ENCODE measurements around the gene RUNX3.

Gene RUNX3

GRCh38 chr1:24912376-24913273, 17.5 kb downstream of the RUNX3 start:
- Histone ChIP-seq H4K91ac (ENCODE audit: low read depth, low read length, poor library complexity) (no peak overlapping the region), H3K4ac (ENCODE audit: low read length) (no peak overlapping the region), H3K9me3 (replicated peaks in 1 of 2; ENCODE audit: control insufficient read depth in 2 of 2, insufficient read depth in 1 of 2, low read depth in 1 of 2, low read length in 2 of 2) (no peaks in the 10 kb centered on the region), H3K36me3 (replicated peaks in 1 of 2; ENCODE audit: control insufficient read depth in 2 of 2, insufficient read depth in 2 of 2, low read length in 2 of 2) (no peaks in the 10 kb centered on the region), H2BK12ac (ENCODE audit: low read length) (no peak overlapping the region), H2AFZ (ENCODE audit: low read length) (no peak overlapping the region), H3K4me2 (ENCODE audit: insufficient read depth, low read length, poor library complexity, severe bottlenecking) (no peak overlapping the region), H2BK5ac (ENCODE audit: low read length) (no peak overlapping the region), H3K4me1 (ENCODE audit: control insufficient read depth in 2 of 2, insufficient read depth in 1 of 2, low read depth in 1 of 2, low read length in 2 of 2) (peaks cover 0 to 6% of the 10 kb centered on the region in 2 donors), H2AK5ac (ENCODE audit: low read depth, low read length) (peak overlapping the region; percentile 16), H2BK120ac (ENCODE audit: low read depth, low read length) (no peak overlapping the region), H3K4me3 (ENCODE audit: low read length in 2 of 2) (no peak overlapping the region), H3K14ac (ENCODE audit: low read length) (no peak overlapping the region), H3K79me1 (ENCODE audit: low read depth, low read length) (no peaks in the 10 kb centered on the region), H3K27me3 (ENCODE audit: control insufficient read depth in 3 of 3, insufficient read depth in 3 of 3, low read depth in 1 of 3, low read length in 3 of 3) (peaks cover 0 to 68% (median 0%) of the 10 kb centered on the region in 3 experiments), H2BK15ac (ENCODE audit: low read length) (peak overlapping the region; percentile 35), H4K8ac (ENCODE audit: low read depth, low read length) (no peak overlapping the region), H3K9ac (ENCODE audit: low read depth, low read length, poor library complexity) (no peak overlapping the region), H3K18ac (ENCODE audit: low read length) (no peak overlapping the region), H3K23ac (ENCODE audit: low read depth, low read length, poor library complexity) (no peak overlapping the region), H3K27ac (replicated peaks; ENCODE audit: low read length) (no peak overlapping the region)
- WGBS, 2 donors (ENCODE audit: extremely low coverage in 2 of 2, insufficient read length in 2 of 2, insufficient replicate concordance in 1 of 2), result no CpG with 5 or more reads among the region's 13 CpGs
- no peak for DNase-seq (ENCODE audit: low spot score)

- Histone ChIP-seq H3K4me1 (ENCODE audit: control insufficient read depth in 2 of 2, insufficient read depth in 1 of 2, low read depth in 1 of 2, low read length in 2 of 2) (peaks cover 0 to 6% of the 10 kb centered on the region in 2 donors), H3K9ac (ENCODE audit: low read depth, low read length, poor library complexity) (no peak overlapping the region), H2BK5ac (ENCODE audit: low read length) (no peak overlapping the region), H2BK120ac (ENCODE audit: low read depth, low read length) (no peak overlapping the region), H3K9me3 (replicated peaks in 1 of 2; ENCODE audit: control insufficient read depth in 2 of 2, insufficient read depth in 1 of 2, low read depth in 1 of 2, low read length in 2 of 2) (no peaks in the 10 kb centered on the region), H2BK15ac (ENCODE audit: low read length) (no peak overlapping the region), H3K27me3 (ENCODE audit: control insufficient read depth in 3 of 3, insufficient read depth in 3 of 3, low read depth in 1 of 3, low read length in 3 of 3) (peaks cover 0 to 59% (median 0%) of the 10 kb centered on the region in 3 experiments), H4K91ac (ENCODE audit: low read depth, low read length, poor library complexity) (no peak overlapping the region), H3K23ac (ENCODE audit: low read depth, low read length, poor library complexity) (no peak overlapping the region), H3K4me2 (ENCODE audit: insufficient read depth, low read length, poor library complexity, severe bottlenecking) (no peak overlapping the region), H4K8ac (ENCODE audit: low read depth, low read length) (no peak overlapping the region), H3K4ac (ENCODE audit: low read length) (no peak overlapping the region), H2AFZ (ENCODE audit: low read length) (no peak overlapping the region), H3K14ac (ENCODE audit: low read length) (no peak overlapping the region), H2BK12ac (ENCODE audit: low read length) (no peak overlapping the region), H2AK5ac (ENCODE audit: low read depth, low read length) (no peak overlapping the region), H3K18ac (ENCODE audit: low read length) (peak overlapping the region; percentile 2), H3K27ac (replicated peaks; ENCODE audit: low read length) (no peak overlapping the region), H3K36me3 (replicated peaks in 1 of 2; ENCODE audit: control insufficient read depth in 2 of 2, insufficient read depth in 2 of 2, low read length in 2 of 2) (no peaks in the 10 kb centered on the region), H3K4me3 (ENCODE audit: low read length in 2 of 2) (no peak overlapping the region), H3K79me1 (ENCODE audit: low read depth, low read length) (no peaks in the 10 kb centered on the region)
- WGBS, 2 donors (ENCODE audit: extremely low coverage in 2 of 2, insufficient read length in 2 of 2, insufficient replicate concordance in 1 of 2), result no CpG with 5 or more reads among the region's 20 CpGs
- no peak for DNase-seq (ENCODE audit: low spot score)
Measured at GRCh38 chr1:24911651-24912155, 18.4 kb downstream of the RUNX3 start.

- H2AFZ ChIP-seq (ENCODE audit: low read length), result no peak overlapping the region
- no peak overlapping the region for H2AK5ac ChIP-seq (ENCODE audit: low read depth, low read length)
- H3K79me1 ChIP-seq (ENCODE audit: low read depth, low read length), result no peaks in the 10 kb centered on the region
- H2BK120ac ChIP-seq (ENCODE audit: low read depth, low read length), result no peak overlapping the region
- H4K91ac ChIP-seq (ENCODE audit: low read depth, low read length, poor library complexity), result no peak overlapping the region
- H2BK15ac ChIP-seq (ENCODE audit: low read length), result no peak overlapping the region
- no peak overlapping the region for H3K14ac ChIP-seq (ENCODE audit: low read length)
- peaks cover 0 to 52% (median 0%) of the 10 kb centered on the region in 3 experiments for H3K27me3 ChIP-seq (ENCODE audit: control insufficient read depth in 3 of 3, insufficient read depth in 3 of 3, low read depth in 1 of 3, low read length in 3 of 3)
- H3K4me1 ChIP-seq (ENCODE audit: control insufficient read depth in 2 of 2, insufficient read depth in 1 of 2, low read depth in 1 of 2, low read length in 2 of 2), result peaks cover 0 to 5% of the 10 kb centered on the region in 2 donors
- no peak overlapping the region for H3K23ac ChIP-seq (ENCODE audit: low read depth, low read length, poor library complexity)
- DNase-seq (ENCODE audit: low spot score), result no peak
- H3K9ac ChIP-seq (ENCODE audit: low read depth, low read length, poor library complexity), result no peak overlapping the region
- H4K8ac ChIP-seq (ENCODE audit: low read depth, low read length), result no peak overlapping the region
- H3K4ac ChIP-seq (ENCODE audit: low read length), result no peak overlapping the region
- peak overlapping the region; percentile 2 for H3K18ac ChIP-seq (ENCODE audit: low read length)
- H3K36me3 ChIP-seq (replicated peaks in 1 of 2; ENCODE audit: control insufficient read depth in 2 of 2, insufficient read depth in 2 of 2, low read length in 2 of 2), result no peaks in the 10 kb centered on the region
- no CpG with 5 or more reads among the region's 20 CpGs for WGBS, 2 donors (ENCODE audit: extremely low coverage in 2 of 2, insufficient read length in 2 of 2, insufficient replicate concordance in 1 of 2)
- H2BK12ac ChIP-seq (ENCODE audit: low read length), result no peak overlapping the region
- no peaks in the 10 kb centered on the region for H3K9me3 ChIP-seq (replicated peaks in 1 of 2; ENCODE audit: control insufficient read depth in 2 of 2, insufficient read depth in 1 of 2, low read depth in 1 of 2, low read length in 2 of 2)
- no peak overlapping the region for H3K4me2 ChIP-seq (ENCODE audit: insufficient read depth, low read length, poor library complexity, severe bottlenecking)
- H2BK5ac ChIP-seq (ENCODE audit: low read length), result no peak overlapping the region
- H3K4me3 ChIP-seq (ENCODE audit: low read length in 2 of 2), result no peak overlapping the region
- no peak overlapping the region for H3K27ac ChIP-seq (replicated peaks; ENCODE audit: low read length)
Measured at GRCh38 chr1:24910751-24911650, 19.1 kb downstream of the RUNX3 start.
